Measurements from ENCODE around the gene PLA2G2F. TPM values are rescaled to one million over a fixed set of nuclear protein-coding genes. Genes with fewer than 3 reads are reported as not detected.

The PLA2G2F gene
- total RNA-seq, 2 experiments from 2014 or later, result not detected

GRCh38 chr1:20134995-20135394, 4.1 kb upstream of the PLA2G2F start:
- no peak overlapping the region for H3K4me3 ChIP-seq (ENCODE audit: low read length)
- no peak for DNase-seq
- ChIA-PET POLR2A (no interaction called here), CTCF (no interaction called here)
- H3K27ac ChIP-seq (ENCODE audit: low read depth in 1 of 2, low read length in 2 of 2), result no peak overlapping the region
- H3K4me3 Mint-ChIP-seq, result no peak overlapping the region
- intact Hi-C loops (cut with DNase I, micrococcal nuclease), result no loop called here
- no peaks in the 10 kb centered on the region for H3K4me1 Mint-ChIP-seq (ENCODE audit: low read depth)
- TF ChIP-seq CTCF (IDR thresholded peaks at IDR 0.05), result no peak
- H3K27me3 Mint-ChIP-seq, result peaks cover 26% of the 10 kb centered on the region
- H3K9me3 ChIP-seq (ENCODE audit: control insufficient read depth in 1 of 2, insufficient read depth in 1 of 2, low read length in 2 of 2), result peaks cover 0 to 6% of the 10 kb centered on the region in 2 experiments
- H3K27me3 ChIP-seq (ENCODE audit: control insufficient read depth in 1 of 2, insufficient read depth in 2 of 2, low read length in 2 of 2), result peaks cover 0 to 12% of the 10 kb centered on the region in 2 experiments
- no peak for ATAC-seq (ENCODE audit: poor library complexity)
- H3K4me1 ChIP-seq (ENCODE audit: insufficient read depth, low read length), result no peaks in the 10 kb centered on the region
- H3K36me3 Mint-ChIP-seq (ENCODE audit: low read depth), result no peaks in the 10 kb centered on the region
- no peaks in the 10 kb centered on the region for H3K9me3 Mint-ChIP-seq
- H3K27ac Mint-ChIP-seq, result no peak overlapping the region
- no peaks in the 10 kb centered on the region for H3K36me3 ChIP-seq (ENCODE audit: insufficient read depth, low read length)

GRCh38 chr1:20136249-20136648, 2.9 kb upstream of the PLA2G2F start:
- H3K9me3 ChIP-seq (ENCODE audit: control insufficient read depth in 1 of 2, insufficient read depth in 1 of 2, low read length in 2 of 2), result no peaks in the 10 kb centered on the region
- no peaks in the 10 kb centered on the region for H3K36me3 ChIP-seq (ENCODE audit: insufficient read depth, low read length)
- no peak overlapping the region for H3K4me3 ChIP-seq (ENCODE audit: low read length)
- CTCF ChIA-PET, result interaction anchor here (0.6 kb wide), 1 partner anchor 36 kb away, joined by 3 read pairs; no protein-coding TSS in a partner anchor
- no peaks in the 10 kb centered on the region for H3K36me3 Mint-ChIP-seq (ENCODE audit: low read depth)
- no peak overlapping the region for H3K4me3 Mint-ChIP-seq
- no peak for TF ChIP-seq CTCF (IDR thresholded peaks at IDR 0.05)
- ATAC-seq (ENCODE audit: poor library complexity) (no peak), DNase-seq (no peak)
- no peaks in the 10 kb centered on the region for H3K9me3 Mint-ChIP-seq
- H3K27ac Mint-ChIP-seq, result no peak overlapping the region
- no peaks in the 10 kb centered on the region for H3K4me1 Mint-ChIP-seq (ENCODE audit: low read depth)
- no peak overlapping the region for H3K27ac ChIP-seq (ENCODE audit: low read depth in 1 of 2, low read length in 2 of 2)
- H3K27me3 Mint-ChIP-seq, result peaks cover 29% of the 10 kb centered on the region
- peaks cover 0 to 12% of the 10 kb centered on the region in 2 experiments for H3K27me3 ChIP-seq (ENCODE audit: control insufficient read depth in 1 of 2, insufficient read depth in 2 of 2, low read length in 2 of 2)
- POLR2A ChIA-PET, result no interaction called here
- intact Hi-C loops (cut with DNase I, micrococcal nuclease), result no loop called here
- H3K4me1 ChIP-seq (ENCODE audit: insufficient read depth, low read length), result no peaks in the 10 kb centered on the region

GRCh38 chr1:20137055-20137454, 2.1 kb upstream of the PLA2G2F start:
- no peak for ATAC-seq (ENCODE audit: poor library complexity)
- peaks cover 24% of the 10 kb centered on the region for H3K27me3 Mint-ChIP-seq
- H3K4me3 Mint-ChIP-seq, result no peak overlapping the region

More at GRCh38 chr1:20137055-20137454, 2.1 kb upstream of the PLA2G2F start:
- Histone ChIP-seq H3K36me3 (ENCODE audit: insufficient read depth, low read length) (no peaks in the 10 kb centered on the region), H3K4me1 (ENCODE audit: insufficient read depth, low read length) (no peaks in the 10 kb centered on the region), H3K4me3 (ENCODE audit: low read length) (no peak overlapping the region), H3K9me3 (ENCODE audit: control insufficient read depth in 1 of 2, insufficient read depth in 1 of 2, low read length in 2 of 2) (no peaks in the 10 kb centered on the region), H3K27me3 (ENCODE audit: control insufficient read depth in 1 of 2, insufficient read depth in 2 of 2, low read length in 2 of 2) (peaks cover 0 to 12% of the 10 kb centered on the region in 2 experiments), H3K27ac (ENCODE audit: low read depth in 1 of 2, low read length in 2 of 2) (no peak overlapping the region)
- intact Hi-C loops (cut with DNase I, micrococcal nuclease), result no loop called here
- Mint-ChIP-seq H3K4me1 (ENCODE audit: low read depth) (no peaks in the 10 kb centered on the region), H3K27ac (no peak overlapping the region), H3K36me3 (ENCODE audit: low read depth) (no peaks in the 10 kb centered on the region), H3K9me3 (no peaks in the 10 kb centered on the region)
- POLR2A ChIA-PET, result no interaction called here
- no peak for TF ChIP-seq CTCF (IDR thresholded peaks at IDR 0.05)
- CTCF ChIA-PET, result no interaction called here
- DNase-seq, result no peak

All from CD4-positive, alpha-beta T cell (primary cell).